Skeletal muscle satellite cell (primary cell): Measurements from ENCODE around the gene CRACR2A.

Source experiments
- H3K27me3 ChIP-seq: 2 replicates; pipeline ENCODE4 v1.7.0; 2013; ENCODE audit warnings: low read length; ENCODE audit not compliant: control insufficient read depth, insufficient read depth
- H3K36me3 ChIP-seq: 2 replicates; pipeline ENCODE4 v1.7.0; 2013; ENCODE audit warnings: mild to moderate bottlenecking, control low read depth, low read length; ENCODE audit not compliant: insufficient read depth
- H3K4me1 ChIP-seq: 2 replicates; pipeline ENCODE4 v1.7.0; 2013; ENCODE audit warnings: low read length; ENCODE audit not compliant: control insufficient read depth, insufficient read depth
- H3K4me2 ChIP-seq: 2 replicates; pipeline ENCODE4 v1.7.0; 2013; ENCODE audit warnings: mild to moderate bottlenecking, low read length
- H3K4me3 ChIP-seq: 2 replicates; pipeline ENCODE4 v1.7.0; 2013; ENCODE audit warnings: low read length
- H3K9ac ChIP-seq: 2 replicates; pipeline ENCODE4 v1.7.0; 2013; ENCODE audit warnings: mild to moderate bottlenecking, low read depth, low read length, moderate library complexity
- H3K9me3 ChIP-seq: replicated peaks from 2 replicates; pipeline ENCODE4 v1.7.0; 2013; ENCODE audit warnings: mild to moderate bottlenecking, control low read depth, low read length

CRACR2A gene

DNA sequence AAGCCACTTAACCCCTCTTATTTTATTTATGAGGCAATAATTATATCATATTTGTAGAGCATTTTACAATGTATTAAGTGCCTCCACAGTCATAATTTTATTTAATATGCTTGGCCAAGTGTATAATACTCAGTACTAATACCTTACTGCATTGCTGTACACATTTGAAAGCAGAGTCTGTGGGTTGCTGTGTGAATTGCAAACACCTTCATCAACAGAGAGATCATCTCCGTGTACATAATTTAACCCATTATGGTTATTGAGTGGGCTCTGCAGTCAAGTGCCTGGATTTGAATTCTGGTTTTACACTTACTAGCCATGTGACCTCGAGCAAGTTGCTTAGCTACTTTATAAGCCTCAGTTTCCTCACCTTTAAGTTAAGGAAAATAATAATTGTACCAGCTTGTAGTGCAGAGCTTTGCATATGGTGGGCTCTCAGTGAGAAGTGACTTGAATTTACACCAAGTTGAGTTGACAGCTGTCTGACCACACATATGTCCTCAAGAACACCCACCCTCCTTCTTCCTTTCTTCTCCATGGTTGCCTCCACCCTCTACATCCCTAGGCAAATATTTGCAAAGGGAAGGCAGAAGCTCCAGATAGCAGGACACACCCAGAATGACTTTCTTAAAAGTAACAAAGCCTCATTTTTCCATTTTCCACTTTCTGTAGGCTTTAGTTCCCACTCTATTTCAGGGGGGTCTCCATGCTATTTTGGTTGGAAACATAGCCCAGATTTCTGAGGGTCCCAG is 12.3 kb downstream of the CRACR2A start:
- Histone ChIP-seq H3K4me1 (no peaks in the 10 kb centered on the region), H3K27me3 (no peaks in the 10 kb centered on the region), H3K36me3 (no peaks in the 10 kb centered on the region), H3K9ac (no peak overlapping the region), H3K4me3 (no peak overlapping the region), H3K9me3 (no peaks in the 10 kb centered on the region), H3K4me2 (no peak overlapping the region)

DNA sequence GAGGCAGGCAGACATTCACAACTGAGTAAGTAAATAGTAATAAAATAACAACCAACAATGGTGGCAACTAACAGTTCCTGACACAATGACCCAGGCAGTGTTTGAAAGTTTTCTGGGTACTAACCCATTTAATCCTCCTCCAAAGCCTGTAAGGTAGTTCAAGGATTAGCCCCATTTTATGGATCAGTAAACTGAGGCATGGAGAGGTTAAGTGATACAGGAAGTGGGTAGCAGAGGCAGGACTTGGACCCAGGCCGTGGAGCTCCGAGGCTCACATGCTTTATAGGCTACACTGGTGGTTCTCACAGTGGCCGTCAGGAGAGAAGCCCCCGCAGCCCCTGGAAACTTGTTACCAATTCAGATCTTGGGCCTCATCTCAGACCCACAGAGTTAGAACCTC is 17.5 kb downstream of the CRACR2A start:
- H3K9me3 ChIP-seq, result no peaks in the 10 kb centered on the region
- no peaks in the 10 kb centered on the region for H3K4me1 ChIP-seq
- no peak overlapping the region for H3K9ac ChIP-seq
- H3K4me2 ChIP-seq, result no peak overlapping the region
- H3K4me3 ChIP-seq, result no peak overlapping the region
- H3K27me3 ChIP-seq, result no peaks in the 10 kb centered on the region
- H3K36me3 ChIP-seq, result peaks cover 2% of the 10 kb centered on the region

- Histone ChIP-seq H3K4me2 (no peak overlapping the region), H3K4me3 (no peak overlapping the region), H3K4me1 (peaks cover 5% of the 10 kb centered on the region), H3K36me3 (peaks cover 2% of the 10 kb centered on the region), H3K9ac (no peak overlapping the region), H3K27me3 (no peaks in the 10 kb centered on the region), H3K9me3 (no peaks in the 10 kb centered on the region)
Observed at GRCh38 chr12:3732901-3733300, 20.0 kb downstream of the CRACR2A start.

DNA sequence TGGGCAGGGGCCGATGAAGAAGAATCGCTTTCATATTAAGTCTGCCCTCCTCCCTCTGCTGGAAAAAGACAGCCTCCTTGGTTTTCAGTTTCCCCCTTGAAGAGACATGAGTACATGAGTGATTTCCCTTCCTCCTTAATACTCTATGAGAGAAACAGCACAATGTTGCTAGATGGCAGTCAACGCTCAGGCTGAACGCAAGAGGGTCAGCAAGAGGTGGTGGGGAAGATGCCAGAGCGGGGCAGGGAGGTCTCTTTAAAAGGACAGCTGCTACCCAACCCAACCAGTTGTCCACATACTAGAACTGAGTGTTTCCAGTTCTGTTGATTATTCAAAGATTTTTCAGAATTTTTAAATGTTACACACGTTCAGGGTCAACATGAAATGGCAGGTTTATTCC is 22.8 kb downstream of the CRACR2A start:
- no peak overlapping the region for H3K4me3 ChIP-seq

DNA sequence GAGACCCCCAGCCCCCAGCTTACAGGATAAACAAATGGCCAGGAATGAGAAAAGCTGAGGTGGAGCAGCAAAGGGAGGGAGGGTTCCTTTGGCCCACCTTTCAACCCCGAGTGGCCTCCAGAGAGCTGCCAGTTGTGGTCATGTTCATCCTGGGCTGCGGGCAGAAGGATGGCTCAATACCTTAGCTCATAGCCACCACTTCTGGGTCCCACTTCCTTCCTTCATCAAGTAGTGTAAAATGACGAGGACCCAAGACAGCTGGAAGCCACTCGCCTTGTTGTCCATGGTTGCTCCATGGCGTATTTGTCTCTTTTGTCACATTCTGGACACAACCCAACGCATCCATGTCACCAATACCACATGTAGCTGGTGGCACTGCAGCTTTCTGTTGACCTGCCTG is 24.2 kb downstream of the CRACR2A start:
- Histone ChIP-seq H3K9me3 (no peaks in the 10 kb centered on the region), H3K4me3 (no peak overlapping the region), H3K4me1 (peaks cover 12% of the 10 kb centered on the region), H3K36me3 (no peaks in the 10 kb centered on the region), H3K9ac (no peak overlapping the region), H3K4me2 (no peak overlapping the region), H3K27me3 (no peaks in the 10 kb centered on the region)

More for the DNA sequence above, 22.8 kb downstream of the CRACR2A start:
- H3K27me3 ChIP-seq, result no peaks in the 10 kb centered on the region
- peaks cover 11% of the 10 kb centered on the region for H3K4me1 ChIP-seq
- no peaks in the 10 kb centered on the region for H3K9me3 ChIP-seq
- no peak overlapping the region for H3K9ac ChIP-seq
- H3K36me3 ChIP-seq, result peaks cover 2% of the 10 kb centered on the region
- no peak overlapping the region for H3K4me2 ChIP-seq

- no peak overlapping the region for H3K9ac ChIP-seq
- H3K4me3 ChIP-seq, result no peak overlapping the region
- H3K4me2 ChIP-seq, result no peak overlapping the region
- H3K4me1 ChIP-seq, result peaks cover 12% of the 10 kb centered on the region
- no peaks in the 10 kb centered on the region for H3K9me3 ChIP-seq
- no peaks in the 10 kb centered on the region for H3K36me3 ChIP-seq
- H3K27me3 ChIP-seq, result no peaks in the 10 kb centered on the region
Observed at GRCh38 chr12:3727877-3728632, 24.9 kb downstream of the CRACR2A start.

DNA sequence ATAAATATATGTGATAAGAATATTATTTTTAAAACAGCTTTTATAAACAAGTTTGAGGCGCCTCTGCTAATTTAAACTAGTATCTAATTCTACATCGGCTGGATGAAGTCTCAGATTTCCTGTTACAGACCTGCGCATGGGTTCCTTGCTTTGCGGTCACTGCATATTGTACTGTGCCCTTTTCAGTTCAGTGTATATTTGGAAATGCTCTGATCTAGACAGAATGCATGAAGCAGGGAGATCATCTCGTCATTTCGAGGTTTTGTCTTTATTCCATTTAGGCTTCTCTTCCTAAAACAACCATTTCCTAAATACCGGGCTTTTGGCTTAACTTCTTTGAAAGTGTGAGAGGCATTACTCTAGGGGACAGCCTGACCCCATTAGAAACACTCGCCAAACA is 25.6 kb downstream of the CRACR2A start:
- H3K27me3 ChIP-seq, result no peaks in the 10 kb centered on the region
- no peak overlapping the region for H3K4me3 ChIP-seq
- no peaks in the 10 kb centered on the region for H3K36me3 ChIP-seq
- H3K9me3 ChIP-seq, result no peaks in the 10 kb centered on the region
- H3K4me1 ChIP-seq, result peaks cover 12% of the 10 kb centered on the region
- H3K4me2 ChIP-seq, result no peak overlapping the region
- H3K9ac ChIP-seq, result no peak overlapping the region

- Histone ChIP-seq H3K27me3 (no peaks in the 10 kb centered on the region), H3K4me2 (no peak overlapping the region), H3K9ac (no peak overlapping the region), H3K4me1 (peaks cover 12% of the 10 kb centered on the region), H3K36me3 (no peaks in the 10 kb centered on the region), H3K9me3 (no peaks in the 10 kb centered on the region), H3K4me3 (no peak overlapping the region)
Observed at GRCh38 chr12:3726456-3726855, 26.5 kb downstream of the CRACR2A start.

DNA sequence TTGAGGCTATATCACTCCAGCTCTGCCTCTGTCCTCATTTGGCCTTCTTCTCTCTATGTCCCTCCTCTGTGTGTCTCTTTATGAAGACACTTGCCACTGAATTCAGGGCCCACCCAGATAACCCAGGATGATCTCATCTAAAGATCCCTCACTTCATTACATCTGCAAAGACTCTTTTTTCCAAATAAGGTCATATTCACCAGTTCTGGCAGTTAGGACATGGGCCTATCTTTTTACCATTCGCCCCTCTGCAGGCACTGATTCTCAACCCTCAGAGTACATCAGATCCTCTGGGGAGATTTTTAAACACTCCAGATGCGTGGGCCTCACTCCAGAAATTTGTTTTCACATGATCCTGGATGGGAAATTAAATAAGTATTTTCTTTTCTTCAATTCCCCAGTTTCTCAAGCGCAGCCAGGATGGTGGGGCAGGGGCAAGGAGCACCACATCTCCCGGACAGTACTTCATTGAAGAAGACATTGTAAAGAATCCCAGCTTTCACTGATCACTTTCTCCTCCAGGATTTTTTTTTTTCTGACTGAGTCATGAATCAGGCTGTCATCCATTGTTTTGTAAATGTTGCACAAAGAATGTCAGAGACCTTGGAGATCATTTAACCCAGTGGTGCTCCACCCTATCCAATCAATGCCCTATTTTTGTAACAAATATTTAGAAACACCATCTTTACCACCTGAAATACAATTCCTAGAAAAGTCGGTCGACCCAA is 27.4 kb downstream of the CRACR2A start:
- Histone ChIP-seq H3K36me3 (no peaks in the 10 kb centered on the region), H3K27me3 (no peaks in the 10 kb centered on the region), H3K4me1 (peaks cover 12% of the 10 kb centered on the region)

GRCh38 chr12:3723916-3724805 is 28.7 kb downstream of the CRACR2A start:
- H3K27me3 ChIP-seq, result no peaks in the 10 kb centered on the region
- H3K4me2 ChIP-seq, result no peak overlapping the region
- H3K4me3 ChIP-seq, result no peak overlapping the region
- peaks cover 12% of the 10 kb centered on the region for H3K4me1 ChIP-seq
- no peaks in the 10 kb centered on the region for H3K9me3 ChIP-seq
- H3K9ac ChIP-seq, result no peak overlapping the region
- H3K36me3 ChIP-seq, result no peaks in the 10 kb centered on the region

More for the DNA sequence above, 27.4 kb downstream of the CRACR2A start:
- H3K9me3 ChIP-seq, result no peaks in the 10 kb centered on the region
- H3K9ac ChIP-seq, result no peak overlapping the region
- H3K4me2 ChIP-seq, result no peak overlapping the region
- H3K4me3 ChIP-seq, result no peak overlapping the region

- H3K9ac ChIP-seq, result no peak overlapping the region
- H3K4me3 ChIP-seq, result no peak overlapping the region
- H3K36me3 ChIP-seq, result no peaks in the 10 kb centered on the region
- no peaks in the 10 kb centered on the region for H3K27me3 ChIP-seq
- H3K9me3 ChIP-seq, result no peaks in the 10 kb centered on the region
- H3K4me2 ChIP-seq, result no peak overlapping the region
- H3K4me1 ChIP-seq, result peaks cover 6% of the 10 kb centered on the region
Observed at GRCh38 chr12:3722368-3722767, 30.5 kb downstream of the CRACR2A start.
